ENCODE measurements around the gene PCDHGC3. TPM values are rescaled to one million over a fixed set of nuclear protein-coding genes. Genes with fewer than 3 reads are reported as not detected.

PCDHGC3 gene
- total RNA-seq, 1 donor from 2014 or later: 41.9 TPM

DNA sequence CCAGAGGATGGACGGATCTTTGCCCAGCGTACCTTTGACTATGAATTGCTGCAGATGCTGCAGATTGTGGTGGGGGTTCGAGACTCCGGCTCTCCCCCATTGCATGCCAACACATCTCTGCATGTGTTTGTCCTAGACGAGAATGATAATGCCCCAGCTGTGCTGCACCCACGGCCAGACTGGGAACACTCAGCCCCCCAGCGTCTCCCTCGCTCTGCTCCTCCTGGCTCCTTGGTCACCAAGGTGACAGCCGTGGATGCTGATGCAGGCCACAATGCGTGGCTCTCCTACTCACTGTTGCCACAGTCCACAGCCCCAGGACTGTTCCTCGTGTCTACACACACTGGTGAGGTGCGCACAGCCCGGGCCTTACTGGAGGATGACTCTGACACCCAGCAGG, 15.0 kb downstream of the PCDHGC3 start:
- no peak for DNase-seq (ENCODE audit: low read depth)
- Histone ChIP-seq H3K4me3 (ENCODE audit: low read depth, low read length) (no peak overlapping the region), H3K27me3 (ENCODE audit: control insufficient read depth, insufficient read depth, low read length) (peaks cover 24% of the 10 kb centered on the region), H3K36me3 (ENCODE audit: control insufficient read depth, insufficient read depth, low read length) (no peaks in the 10 kb centered on the region)
- TF ChIP-seq, protein P1, sequence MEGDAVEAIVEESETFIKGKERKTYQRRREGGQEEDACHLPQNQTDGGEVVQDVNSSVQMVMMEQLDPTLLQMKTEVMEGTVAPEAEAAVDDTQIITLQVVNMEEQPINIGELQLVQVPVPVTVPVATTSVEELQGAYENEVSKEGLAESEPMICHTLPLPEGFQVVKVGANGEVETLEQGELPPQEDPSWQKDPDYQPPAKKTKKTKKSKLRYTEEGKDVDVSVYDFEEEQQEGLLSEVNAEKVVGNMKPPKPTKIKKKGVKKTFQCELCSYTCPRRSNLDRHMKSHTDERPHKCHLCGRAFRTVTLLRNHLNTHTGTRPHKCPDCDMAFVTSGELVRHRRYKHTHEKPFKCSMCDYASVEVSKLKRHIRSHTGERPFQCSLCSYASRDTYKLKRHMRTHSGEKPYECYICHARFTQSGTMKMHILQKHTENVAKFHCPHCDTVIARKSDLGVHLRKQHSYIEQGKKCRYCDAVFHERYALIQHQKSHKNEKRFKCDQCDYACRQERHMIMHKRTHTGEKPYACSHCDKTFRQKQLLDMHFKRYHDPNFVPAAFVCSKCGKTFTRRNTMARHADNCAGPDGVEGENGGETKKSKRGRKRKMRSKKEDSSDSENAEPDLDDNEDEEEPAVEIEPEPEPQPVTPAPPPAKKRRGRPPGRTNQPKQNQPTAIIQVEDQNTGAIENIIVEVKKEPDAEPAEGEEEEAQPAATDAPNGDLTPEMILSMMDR (IDR thresholded peaks at IDR 0.05; ENCODE audit: insufficient read depth, low read length, poor library complexity, severe bottlenecking): no peak

DNA sequence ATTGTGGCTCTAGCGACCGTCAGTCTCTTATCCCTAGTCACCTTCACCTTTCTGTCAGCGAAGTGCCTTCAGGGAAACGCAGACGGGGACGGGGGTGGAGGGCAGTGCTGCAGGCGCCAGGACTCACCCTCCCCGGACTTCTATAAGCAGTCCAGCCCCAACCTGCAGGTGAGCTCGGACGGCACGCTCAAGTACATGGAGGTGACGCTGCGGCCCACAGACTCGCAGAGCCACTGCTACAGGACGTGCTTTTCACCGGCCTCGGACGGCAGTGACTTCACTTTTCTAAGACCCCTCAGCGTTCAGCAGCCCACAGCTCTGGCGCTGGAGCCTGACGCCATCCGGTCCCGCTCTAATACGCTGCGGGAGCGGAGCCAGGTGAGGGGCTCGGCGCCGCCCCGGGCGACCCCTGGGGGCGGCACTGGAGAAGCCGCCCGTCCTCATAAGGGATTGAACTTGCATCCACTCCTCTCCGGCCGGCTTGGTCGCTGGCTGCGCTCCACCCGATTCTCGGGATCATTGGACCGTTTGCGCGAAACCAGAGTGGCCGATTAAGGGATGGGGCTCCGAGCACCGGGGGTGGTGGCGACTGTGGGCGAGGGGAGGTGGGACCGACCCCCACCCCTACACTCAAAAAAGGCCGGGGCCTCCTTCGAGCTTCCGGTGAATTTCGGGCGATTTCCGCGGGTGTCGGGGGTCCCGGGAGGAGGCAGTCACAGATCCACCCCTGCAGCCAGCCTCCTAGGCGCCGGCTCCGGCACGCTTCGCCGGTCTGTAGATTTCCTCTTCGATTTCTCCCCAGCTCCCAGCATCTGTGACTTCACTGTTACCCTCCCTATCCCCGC, 15.8 kb downstream of the PCDHGC3 start:
- peaks cover 23% of the 10 kb centered on the region for H3K27me3 ChIP-seq (ENCODE audit: control insufficient read depth, insufficient read depth, low read length)
- no peak overlapping the region for H3K4me3 ChIP-seq (ENCODE audit: low read depth, low read length)
- H3K36me3 ChIP-seq (ENCODE audit: control insufficient read depth, insufficient read depth, low read length): no peaks in the 10 kb centered on the region
- TF ChIP-seq, protein P1 (IDR thresholded peaks at IDR 0.05; ENCODE audit: insufficient read depth, low read length, poor library complexity, severe bottlenecking): no peak
- no peak for DNase-seq (ENCODE audit: low read depth)

DNA sequence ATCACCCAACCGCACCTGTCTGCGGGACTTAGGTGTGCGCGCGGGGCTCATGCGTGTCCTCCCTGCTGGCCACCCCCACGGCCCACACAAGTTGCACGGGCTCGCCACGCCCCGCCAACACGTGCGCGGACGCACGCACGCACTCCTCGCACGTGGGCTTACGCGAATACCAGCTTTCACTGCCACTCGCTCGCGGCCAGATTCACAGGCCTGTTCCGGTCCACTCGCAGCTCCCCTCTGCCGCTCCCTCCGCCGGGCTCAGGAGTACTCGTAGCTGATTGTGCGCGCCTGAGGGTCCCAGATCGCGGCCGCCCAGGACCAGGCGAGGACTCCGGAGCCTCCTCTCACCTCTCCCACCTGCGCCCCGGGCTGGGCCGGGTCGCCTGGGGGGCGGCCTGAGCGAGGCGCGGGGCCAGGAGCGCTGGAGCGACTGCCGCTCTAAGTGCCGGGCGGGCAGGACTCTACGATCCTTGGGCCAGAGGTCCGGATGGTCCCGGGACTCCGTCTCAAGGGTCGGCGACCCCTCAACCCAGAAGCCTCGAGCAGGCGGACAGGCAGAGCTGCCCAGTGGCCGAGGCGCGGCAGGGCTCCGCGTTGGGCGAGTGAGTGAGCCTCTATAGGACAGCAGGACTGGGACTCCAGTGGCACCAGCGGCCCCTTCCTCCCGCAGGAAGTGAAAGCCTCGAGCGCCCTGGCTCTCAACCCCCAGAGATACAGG, 16.6 kb downstream of the PCDHGC3 start:
- no peak overlapping the region for H3K4me3 ChIP-seq (ENCODE audit: low read depth, low read length)
- TF ChIP-seq, protein P1 (IDR thresholded peaks at IDR 0.05; ENCODE audit: insufficient read depth, low read length, poor library complexity, severe bottlenecking): no peak
- no peak for DNase-seq (ENCODE audit: low read depth)

DNA sequence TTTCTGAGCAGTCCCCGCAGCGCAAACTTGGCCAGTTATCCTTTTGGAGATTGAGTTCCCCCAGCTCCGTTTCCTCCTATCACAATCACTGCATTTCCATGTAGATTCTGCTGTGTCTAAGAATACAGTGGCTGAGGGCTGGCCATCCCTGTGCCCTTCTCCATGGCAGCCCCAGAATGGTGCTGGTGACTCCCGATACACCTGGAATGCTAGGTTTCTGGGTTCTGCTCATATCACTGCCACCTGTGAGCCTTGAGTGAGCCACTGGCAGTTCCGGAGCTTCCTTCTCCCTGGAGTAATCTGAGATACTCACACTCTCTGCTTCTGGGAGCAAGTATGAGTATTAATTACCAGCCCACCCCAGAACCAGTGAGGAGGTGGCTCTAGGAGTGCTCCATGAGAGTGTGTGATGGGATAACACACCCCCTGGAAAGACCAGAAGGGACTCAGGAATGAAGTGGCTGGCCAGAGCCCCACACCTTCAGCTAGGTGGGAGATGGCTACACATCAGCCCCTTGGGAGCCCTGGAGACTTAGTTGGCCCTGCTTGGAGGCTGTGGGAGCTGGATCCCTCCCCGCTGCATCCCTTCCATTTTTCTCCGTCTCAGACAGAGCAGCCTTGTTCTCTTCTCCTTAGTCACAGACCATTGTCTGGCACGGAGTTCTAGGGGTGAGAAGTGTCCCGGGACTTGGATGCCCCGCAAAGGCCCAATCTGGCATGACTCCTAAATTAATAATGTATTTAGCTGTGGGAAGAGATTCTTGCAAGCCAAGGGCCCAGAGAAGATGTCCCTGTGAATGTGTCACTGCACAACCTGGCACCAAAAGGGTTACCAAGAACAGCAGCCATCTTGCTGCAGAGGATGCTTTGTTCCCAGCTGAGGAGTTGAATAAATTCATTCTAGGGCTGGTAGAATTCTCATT, 18.0 kb downstream of the PCDHGC3 start:
- TF ChIP-seq, protein P1 (IDR thresholded peaks at IDR 0.05; ENCODE audit: insufficient read depth, low read length, poor library complexity, severe bottlenecking): no peak
- H3K4me3 ChIP-seq (ENCODE audit: low read depth, low read length): no peak overlapping the region
- no peaks in the 10 kb centered on the region for H3K36me3 ChIP-seq (ENCODE audit: control insufficient read depth, insufficient read depth, low read length)
- H3K27me3 ChIP-seq (ENCODE audit: control insufficient read depth, insufficient read depth, low read length): peaks cover 23% of the 10 kb centered on the region
- no peak for DNase-seq (ENCODE audit: low read depth)

More for the DNA sequence above, 16.6 kb downstream of the PCDHGC3 start:
- Histone ChIP-seq H3K36me3 (ENCODE audit: control insufficient read depth, insufficient read depth, low read length) (no peaks in the 10 kb centered on the region), H3K27me3 (ENCODE audit: control insufficient read depth, insufficient read depth, low read length) (peaks cover 23% of the 10 kb centered on the region)

DNA sequence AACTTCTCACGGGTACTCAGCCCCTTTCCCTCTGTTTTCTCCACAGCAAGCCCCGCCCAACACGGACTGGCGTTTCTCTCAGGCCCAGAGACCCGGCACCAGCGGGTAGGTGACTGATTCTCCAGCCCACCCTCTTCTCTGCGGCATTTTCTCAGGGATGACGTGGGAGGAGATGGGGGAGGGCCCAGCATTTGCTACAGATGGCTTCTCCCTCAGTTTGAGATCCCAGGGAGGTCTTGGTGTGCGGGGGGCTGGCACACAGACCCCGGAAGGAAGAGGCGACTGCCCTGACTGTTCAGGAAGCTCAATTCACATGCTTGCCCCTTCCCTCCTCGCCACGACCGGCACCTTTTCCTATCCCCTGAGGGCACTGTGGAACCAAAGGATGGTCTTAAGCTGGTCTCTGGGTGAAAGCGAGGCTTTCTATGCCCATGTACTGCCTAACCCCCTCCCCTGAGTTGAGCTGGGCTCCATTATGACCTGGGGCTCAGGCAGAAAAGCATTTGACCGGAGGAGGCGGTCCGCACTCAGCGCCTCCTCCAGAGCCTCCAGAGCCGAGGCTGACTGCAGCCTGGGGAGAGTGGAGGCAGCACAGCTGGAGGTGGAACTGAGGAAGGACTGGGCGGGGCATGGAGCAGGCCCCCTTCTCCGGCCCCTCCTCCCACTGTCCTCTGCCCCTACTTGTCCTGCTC, 19.1 kb downstream of the PCDHGC3 start:
- Histone ChIP-seq H3K4me3 (ENCODE audit: low read depth, low read length) (no peak overlapping the region), H3K27me3 (ENCODE audit: control insufficient read depth, insufficient read depth, low read length) (peaks cover 23% of the 10 kb centered on the region), H3K36me3 (ENCODE audit: control insufficient read depth, insufficient read depth, low read length) (no peaks in the 10 kb centered on the region)
- TF ChIP-seq, protein P1 (IDR thresholded peaks at IDR 0.05; ENCODE audit: insufficient read depth, low read length, poor library complexity, severe bottlenecking): no peak
- DNase-seq (ENCODE audit: low read depth): no peak

Data from kidney epithelial cell (primary cell).